NCI-H345 treated with DMSO at 0.1 percent for 48 hours (cell line): ENCODE measurements around the gene NDUFA7.
"Not testable (repeated sequence)": the region's sequence is repeated elsewhere in the genome, so short reads cannot be mapped to it uniquely, and the experiment has no call there.

Experiments
- DNase-seq: peaks from one replicate; lab custom pipeline; 2025; ENCODE audit not compliant: unreplicated experiment; lab: John Stamatoyannopoulos, UW

NDUFA7 gene

GRCh38 chr19:8320564-8321066, 560 bp downstream of the NDUFA7 start:
- DNase-seq = no peak

GRCh38 chr19:8319807-8320520, 1.2 kb downstream of the NDUFA7 start:
- DNase-seq = no peak

- DNase-seq = not testable (repeated sequence)
Measured at GRCh38 chr19:8318835-8319234, 2.3 kb downstream of the NDUFA7 start.

DNA sequence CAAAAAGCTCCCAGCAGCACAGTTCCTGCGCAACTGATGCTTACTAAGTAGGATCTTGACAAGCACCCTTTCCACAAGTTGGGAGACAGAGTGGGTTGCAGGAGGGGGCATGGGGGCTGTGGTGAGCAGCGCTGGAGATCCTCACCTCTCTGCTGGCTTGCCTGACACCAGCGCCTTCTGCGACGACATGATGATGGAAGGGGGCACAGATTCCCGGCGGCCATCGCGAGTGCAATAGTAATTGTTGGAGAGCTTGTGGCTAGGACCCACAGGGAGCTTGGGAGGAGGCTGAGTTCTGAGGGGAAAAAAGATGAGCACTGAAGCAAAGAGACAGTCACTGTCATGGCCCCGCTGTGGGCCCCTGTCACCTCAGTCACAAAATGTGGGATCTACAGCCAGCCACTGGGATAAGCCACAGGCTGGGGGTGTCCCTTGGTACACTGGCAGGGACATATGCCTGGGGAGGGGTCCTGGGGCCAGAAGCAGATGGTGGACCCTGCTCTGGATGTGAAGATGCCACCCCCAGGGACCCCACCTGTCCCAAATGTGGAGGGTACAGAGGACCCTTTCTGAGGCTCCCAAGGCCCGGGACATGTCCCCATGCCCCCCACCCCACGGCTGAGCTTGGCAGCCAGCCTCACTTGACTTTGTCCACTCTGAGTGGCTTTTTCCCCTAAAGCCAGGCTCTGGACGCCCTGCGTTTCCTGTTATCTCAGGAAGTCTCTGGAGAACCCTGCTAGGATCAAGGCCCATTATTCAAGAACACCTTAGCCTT, 4.6 kb downstream of the NDUFA7 start:
- no peak for DNase-seq

DNA sequence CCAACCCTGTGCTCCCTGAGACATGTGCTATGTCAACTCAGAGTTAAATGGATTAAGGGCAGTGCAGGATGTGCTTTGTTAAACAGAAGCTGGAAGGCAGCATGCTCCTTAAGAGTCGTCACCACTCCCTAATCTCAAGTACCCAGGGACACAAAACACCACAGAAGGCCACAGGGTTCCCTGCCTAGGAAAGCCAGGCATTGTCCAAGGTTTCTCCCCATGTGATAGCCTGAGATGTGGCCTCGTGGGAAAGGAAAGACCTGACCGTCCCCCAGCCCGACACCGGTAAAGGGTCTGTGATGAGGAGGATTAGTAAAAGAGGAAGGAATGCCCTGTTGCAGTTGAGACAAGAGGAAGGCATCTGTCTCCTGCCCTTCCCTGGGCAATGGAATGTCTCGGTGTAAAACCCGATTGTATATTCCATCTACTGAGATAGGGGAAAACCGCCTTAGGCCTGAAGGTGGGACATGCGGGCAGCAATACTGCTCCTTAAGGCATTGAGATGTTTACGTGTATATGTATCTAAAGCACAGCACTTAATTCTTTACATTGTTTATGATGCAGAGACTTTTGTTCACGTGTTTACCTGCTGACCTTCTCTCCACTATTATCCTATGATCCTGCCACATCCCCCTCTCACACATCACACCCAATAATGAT, 6.1 kb downstream of the NDUFA7 start:
- DNase-seq = not testable (repeated sequence)

DNA sequence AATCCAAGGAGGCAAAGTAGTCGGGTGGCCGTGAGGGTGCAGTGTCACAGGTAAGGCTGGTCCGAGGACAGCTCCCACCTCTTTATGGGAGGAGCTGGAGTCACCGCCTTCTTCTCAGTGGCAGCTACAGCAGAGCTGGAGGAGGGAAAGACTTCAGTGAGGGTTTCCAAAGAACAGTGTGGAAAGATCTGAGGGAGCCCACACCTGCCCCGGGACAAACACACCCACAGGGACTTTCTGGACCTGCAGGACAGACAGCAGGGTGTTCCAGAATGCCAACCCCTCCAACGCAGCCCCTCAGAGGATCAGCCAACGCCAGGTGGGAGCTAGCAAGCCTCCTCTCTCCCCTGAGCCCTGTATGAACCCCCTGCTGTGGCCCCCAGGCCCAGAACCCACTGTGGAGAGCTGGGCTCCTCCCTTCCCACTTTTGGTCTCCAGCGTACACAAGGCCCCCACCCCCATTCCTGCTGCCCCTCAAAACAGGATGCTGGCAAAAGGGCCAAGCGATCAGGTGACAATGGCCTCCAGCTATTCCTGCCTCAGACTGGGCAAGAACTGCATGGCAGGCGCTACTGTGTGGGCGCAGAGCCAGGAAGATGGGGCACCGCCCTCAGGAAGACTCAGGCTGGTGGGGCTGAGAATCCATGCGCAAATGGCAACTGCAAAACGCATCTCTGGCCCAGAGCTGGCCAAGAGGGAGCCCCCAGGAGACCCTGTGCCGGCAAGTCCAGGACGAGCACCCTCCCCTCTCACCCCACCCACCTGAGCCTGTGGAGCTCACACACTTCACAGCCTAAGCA, 9.5 kb downstream of the NDUFA7 start:
- no peak for DNase-seq

DNA sequence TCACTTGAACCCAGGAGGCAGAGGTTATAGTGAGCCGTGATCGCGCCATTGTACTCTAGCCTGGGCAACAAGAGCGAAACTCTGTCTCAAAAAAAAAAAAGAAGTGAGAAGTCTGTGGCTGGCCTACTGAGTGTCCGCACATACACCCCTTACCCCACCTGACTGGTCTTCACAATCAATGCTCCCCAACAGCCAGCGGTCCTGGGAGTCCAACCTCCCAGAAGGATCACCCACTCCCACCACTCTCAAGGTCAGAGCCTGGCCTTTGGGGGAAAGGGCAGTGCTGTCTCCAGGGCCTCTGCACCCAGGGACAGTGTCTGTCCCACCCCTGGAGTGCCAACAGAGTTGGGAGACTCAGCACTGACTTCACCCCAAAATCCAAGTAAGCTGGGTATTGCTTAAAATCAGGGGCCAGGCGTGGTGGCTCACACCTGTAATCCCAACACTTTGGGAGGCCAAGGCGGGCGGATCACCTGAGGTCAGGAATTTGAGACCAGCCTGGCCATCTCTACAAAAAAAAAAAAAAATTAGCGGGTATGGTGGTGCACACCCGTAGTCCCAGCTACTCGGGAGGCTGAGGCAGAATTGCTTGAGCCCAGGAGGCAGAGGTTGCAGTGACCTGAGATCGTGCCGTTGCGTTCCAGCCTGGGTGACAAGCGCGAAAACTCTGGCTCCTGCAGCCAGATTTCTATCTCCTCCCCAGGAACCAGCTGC, 10.7 kb downstream of the NDUFA7 start:
- DNase-seq = no peak

DNA sequence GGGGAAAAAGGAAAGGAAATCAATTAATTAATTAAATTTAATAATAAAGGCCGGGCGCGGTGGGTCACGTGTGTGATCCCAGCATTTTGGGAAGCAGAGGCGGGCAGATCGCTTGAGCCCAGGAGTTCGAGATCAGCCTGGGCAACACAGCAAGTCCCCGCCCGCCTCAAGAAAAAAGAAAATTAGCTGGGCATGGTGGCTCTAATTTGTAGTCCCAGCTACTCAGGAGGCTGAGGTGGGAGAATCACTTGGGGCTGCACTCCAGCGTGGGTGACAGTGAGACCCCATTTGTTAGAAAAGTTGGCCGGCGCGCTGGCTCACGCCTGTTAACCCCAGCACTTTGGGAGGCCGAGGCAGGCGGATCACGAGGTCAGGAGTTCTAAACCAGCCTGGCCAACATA, 12.3 kb downstream of the NDUFA7 start:
- DNase-seq = no peak

DNA sequence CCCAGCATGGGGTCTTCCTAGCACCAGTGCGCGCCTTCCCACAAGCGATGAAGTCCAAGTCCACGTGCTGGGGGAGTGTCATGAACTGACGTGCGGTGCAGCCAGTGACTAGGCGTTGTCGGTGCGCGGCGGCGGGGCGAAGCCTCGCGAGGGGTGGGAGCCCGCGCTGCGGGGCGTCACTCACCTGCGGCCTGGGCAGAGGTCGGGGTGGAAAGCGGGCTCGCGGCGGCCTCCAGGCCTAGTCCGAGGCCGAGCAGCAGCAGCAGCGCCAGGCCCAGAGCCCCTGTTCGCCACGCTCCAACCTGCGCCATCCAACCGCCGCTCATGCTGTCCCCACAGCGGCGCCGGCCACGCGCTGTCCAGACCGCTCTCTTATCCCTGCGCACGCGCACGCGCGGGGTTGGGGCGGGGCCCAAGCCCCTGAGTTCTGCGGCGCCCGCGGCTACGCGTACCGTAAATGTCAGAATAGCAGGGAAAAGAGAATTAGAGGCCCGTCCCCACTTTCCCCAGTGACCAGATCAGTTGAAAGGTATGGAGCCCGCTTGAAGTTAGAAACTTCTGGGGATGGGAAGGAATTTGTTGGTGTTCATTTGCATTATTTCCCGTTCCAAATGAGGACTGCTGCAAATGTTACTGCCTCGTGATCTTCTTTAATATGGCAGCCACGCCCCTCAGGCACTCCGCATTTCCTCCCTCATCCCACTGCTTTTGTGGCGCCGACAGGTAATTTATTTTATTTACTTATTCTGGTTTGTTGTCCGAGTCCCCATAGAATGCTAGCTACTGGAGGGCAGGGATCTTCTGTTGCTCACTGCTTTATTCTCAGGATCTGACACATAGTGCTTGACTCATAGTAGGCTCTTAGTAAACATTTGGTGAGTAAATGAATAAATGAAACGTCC, 13.0 kb downstream of the NDUFA7 start, which contains the start of gene CD320:
TSS of gene CD320 (minus strand) at position 394 of the 902 bp plus-strand sequence. CDS start at position 326, 68 bp downstream.
- peak; percentile 82 for DNase-seq

GRCh38 chr19:8307400-8307964, 13.7 kb downstream of the NDUFA7 start:
- no peak for DNase-seq

DNA sequence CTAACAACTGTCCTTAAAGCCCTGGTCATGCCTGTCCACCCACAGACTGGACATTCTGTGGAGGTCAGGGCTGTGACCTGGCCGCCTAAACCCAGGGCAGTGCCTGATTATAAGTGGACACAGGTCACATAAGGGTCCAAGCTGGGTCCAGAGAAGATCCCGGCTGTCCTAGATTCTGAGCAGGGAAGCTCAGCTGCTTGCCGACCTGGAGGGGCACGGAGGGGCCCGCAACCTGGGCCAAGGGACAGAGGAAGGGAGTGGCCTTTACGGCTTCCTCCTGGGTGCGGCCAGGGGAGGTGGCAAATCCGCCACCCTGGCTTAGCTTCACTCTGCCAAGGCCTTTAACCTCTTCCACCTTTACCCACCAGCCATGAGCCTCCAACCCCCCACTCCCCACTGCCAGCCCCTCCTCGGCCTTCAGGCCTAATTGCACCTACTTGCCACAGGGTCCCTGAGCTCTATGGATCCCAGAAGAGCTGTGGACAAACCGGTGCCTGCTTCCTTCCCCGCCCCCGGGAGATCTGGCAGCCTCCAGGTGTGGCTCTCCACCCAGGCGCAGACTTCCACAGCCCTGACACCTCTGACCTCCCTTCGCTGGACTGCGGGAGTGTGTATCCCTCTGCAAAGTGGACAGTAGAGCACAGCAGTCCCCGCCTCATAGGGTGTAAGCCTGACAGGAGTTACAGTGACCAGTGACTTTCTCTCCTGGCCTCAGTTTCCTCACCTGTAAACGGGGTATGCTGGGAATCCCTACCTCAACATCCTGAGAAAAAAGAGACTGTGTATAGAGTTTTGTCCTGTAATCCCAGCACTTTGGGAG, 14.7 kb downstream of the NDUFA7 start:
- no peak for DNase-seq

DNA sequence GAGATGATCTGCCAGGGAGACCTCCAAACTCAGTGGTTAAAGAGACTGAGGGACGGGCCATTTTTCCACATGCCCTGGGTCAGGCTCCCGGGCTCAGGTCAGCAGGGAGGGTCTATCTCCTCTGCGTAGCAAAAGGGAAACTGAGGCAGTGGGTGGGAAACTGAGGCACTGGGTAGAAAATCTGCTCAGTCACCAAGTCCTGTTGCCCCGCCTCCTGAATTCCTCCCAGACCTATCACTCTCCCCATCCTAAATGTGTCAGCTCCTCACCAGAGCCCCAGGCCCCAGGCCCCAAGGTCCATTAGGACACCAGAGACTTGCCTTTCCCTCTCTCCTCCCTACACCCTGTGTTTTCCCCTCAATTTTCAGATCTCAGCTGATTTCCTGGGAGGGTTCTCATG, 15.4 kb downstream of the NDUFA7 start:
- no peak for DNase-seq

GRCh38 chr19:8304841-8305621, 16.1 kb downstream of the NDUFA7 start:
- no peak for DNase-seq

DNA sequence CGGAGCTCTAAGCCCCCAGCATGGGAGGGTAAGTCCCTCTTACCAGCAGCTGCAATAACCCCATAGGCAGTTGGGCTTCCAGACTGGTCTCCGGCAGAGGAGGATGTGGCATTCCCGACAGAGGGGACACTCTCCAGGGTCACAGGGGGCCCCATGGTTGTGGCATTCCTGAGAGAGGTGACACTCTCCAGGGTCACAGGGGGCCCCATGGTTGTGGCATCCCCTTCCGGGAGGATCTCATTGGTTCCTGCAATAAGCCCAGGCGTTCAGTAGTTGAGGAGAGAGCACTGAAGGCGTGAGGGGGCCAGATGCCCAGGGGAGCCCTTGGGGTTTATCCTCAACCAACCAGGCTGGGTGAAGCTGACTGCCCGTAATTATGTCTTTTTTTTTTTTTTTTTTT, 18.4 kb downstream of the NDUFA7 start:
- DNase-seq = no peak

DNA sequence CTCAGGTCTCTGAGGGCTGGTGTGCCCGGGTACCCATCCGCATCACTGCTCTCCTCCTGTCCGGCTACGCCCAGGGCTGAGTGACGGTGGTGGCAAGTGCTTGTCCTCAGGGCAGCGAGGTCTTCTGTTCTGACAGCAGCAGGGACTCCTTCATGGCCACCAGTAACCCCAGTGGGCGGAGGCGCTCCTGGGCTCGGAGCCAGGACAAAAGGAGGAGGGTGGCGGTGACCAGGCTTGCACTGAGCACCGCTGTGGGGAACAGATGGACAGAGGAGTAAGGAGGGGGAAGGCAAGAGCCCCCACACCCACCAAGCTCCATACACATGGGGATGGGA, 18.9 kb downstream of the NDUFA7 start:
- no peak for DNase-seq

DNA sequence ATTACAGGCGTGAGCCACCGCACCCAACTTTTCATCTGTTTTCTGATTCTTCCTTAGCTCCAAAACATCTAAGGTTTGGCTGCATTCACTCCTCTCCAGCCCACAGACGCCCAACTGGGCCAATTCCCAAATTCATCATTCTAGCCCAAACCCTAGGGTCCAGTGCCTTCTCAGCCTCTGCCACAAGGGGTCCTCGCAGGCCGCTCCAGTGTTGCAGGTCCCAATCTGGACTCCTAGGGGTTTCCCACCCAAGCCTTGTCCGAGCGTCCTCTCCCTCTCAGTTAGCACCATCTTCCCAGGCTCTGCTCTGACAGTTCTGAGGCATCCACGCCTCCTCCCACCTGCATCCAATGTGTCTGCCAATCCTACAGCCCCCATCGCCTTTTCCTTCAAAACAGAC, 29.8 kb downstream of the NDUFA7 start:
- DNase-seq = not testable (repeated sequence)

GRCh38 chr19:8276508-8276907, 44.7 kb downstream of the NDUFA7 start:
- DNase-seq = not testable (repeated sequence)
